Measurements from ENCODE around the gene CCR4.
"Not testable (repeated sequence)": the region's sequence is repeated elsewhere in the genome, so short reads cannot be mapped to it uniquely, and the experiment has no call there.

Gene CCR4

GRCh38 chr3:32973982-32974381 is 22.5 kb downstream of the CCR4 start:
- no peak overlapping the region for H3K4me2 ChIP-seq (ENCODE audit: low read length)
- no peak overlapping the region for H2BK120ac ChIP-seq (ENCODE audit: low read depth, low read length)
- no peak overlapping the region for H3K9ac ChIP-seq (ENCODE audit: low read length)
- no peak overlapping the region for H2BK15ac ChIP-seq (replicated peaks; ENCODE audit: low read depth)
- H3K4me3 ChIP-seq (ENCODE audit: low read length) = no peak overlapping the region
- WGBS (ENCODE audit: extremely low coverage, insufficient coverage, low lambda C conversion rate) = no CpG with 5 or more reads among the region's 1 CpG
- no peak overlapping the region for H3K27ac ChIP-seq (ENCODE audit: low read depth, low read length)
- no peaks in the 10 kb centered on the region for H3K36me3 ChIP-seq (ENCODE audit: control insufficient read depth, insufficient read depth, low read length)
- no peak overlapping the region for H2BK5ac ChIP-seq (ENCODE audit: low read length)
- no peaks in the 10 kb centered on the region for H3K79me1 ChIP-seq (ENCODE audit: low read length)
- no peak overlapping the region for H3K56ac ChIP-seq (ENCODE audit: low read length)
- no peak overlapping the region for H3K4ac ChIP-seq (ENCODE audit: low read depth, low read length)
- no peak overlapping the region for H2AK5ac ChIP-seq (ENCODE audit: low read length)
- H4K5ac ChIP-seq (ENCODE audit: low read length) = no peak overlapping the region
- H3K4me1 ChIP-seq (ENCODE audit: control insufficient read depth, low read depth, low read length) = no peaks in the 10 kb centered on the region
- H4K8ac ChIP-seq (ENCODE audit: low read depth, low read length) = no peak overlapping the region
- H3K18ac ChIP-seq (ENCODE audit: low read length) = no peak overlapping the region
- DNase-seq = no peak
- no peaks in the 10 kb centered on the region for H3K27me3 ChIP-seq (ENCODE audit: insufficient read depth, low read length, poor library complexity)
- no peaks in the 10 kb centered on the region for H3K79me2 ChIP-seq (ENCODE audit: control insufficient read depth, insufficient read depth, low read length)
- H3K23ac ChIP-seq (ENCODE audit: low read length) = no peak overlapping the region

- no peak overlapping the region for H3K4me2 ChIP-seq (ENCODE audit: low read length)
Measured at GRCh38 chr3:32975891-32976595, 24.6 kb downstream of the CCR4 start.

GRCh38 chr3:32977861-32978260 is 26.4 kb downstream of the CCR4 start:
- H4K5ac ChIP-seq (ENCODE audit: low read length) = no peak overlapping the region
- no peaks in the 10 kb centered on the region for H3K36me3 ChIP-seq (ENCODE audit: control insufficient read depth, insufficient read depth, low read length)
- no peak overlapping the region for H3K4me2 ChIP-seq (ENCODE audit: low read length)
- WGBS (ENCODE audit: extremely low coverage, insufficient coverage, low lambda C conversion rate) = no CpG with 5 or more reads among the region's 10 CpGs
- H2BK15ac ChIP-seq (replicated peaks; ENCODE audit: low read depth) = no peak overlapping the region
- H3K4me3 ChIP-seq (ENCODE audit: low read length) = no peak overlapping the region
- no peak overlapping the region for H3K56ac ChIP-seq (ENCODE audit: low read length)
- no peak overlapping the region for H2AK5ac ChIP-seq (ENCODE audit: low read length)
- H3K18ac ChIP-seq (ENCODE audit: low read length) = no peak overlapping the region
- no peak for DNase-seq
- no peak overlapping the region for H3K9ac ChIP-seq (ENCODE audit: low read length)
- no peak overlapping the region for H4K8ac ChIP-seq (ENCODE audit: low read depth, low read length)
- no peaks in the 10 kb centered on the region for H3K79me2 ChIP-seq (ENCODE audit: control insufficient read depth, insufficient read depth, low read length)
- H3K23ac ChIP-seq (ENCODE audit: low read length) = no peak overlapping the region
- H3K4me1 ChIP-seq (ENCODE audit: control insufficient read depth, low read depth, low read length) = no peaks in the 10 kb centered on the region
- no peaks in the 10 kb centered on the region for H3K27me3 ChIP-seq (ENCODE audit: insufficient read depth, low read length, poor library complexity)
- no peak overlapping the region for H3K4ac ChIP-seq (ENCODE audit: low read depth, low read length)
- no peak overlapping the region for H2BK5ac ChIP-seq (ENCODE audit: low read length)
- no peak overlapping the region for H2BK120ac ChIP-seq (ENCODE audit: low read depth, low read length)
- no peak overlapping the region for H3K27ac ChIP-seq (ENCODE audit: low read depth, low read length)
- H3K79me1 ChIP-seq (ENCODE audit: low read length) = no peaks in the 10 kb centered on the region

More at GRCh38 chr3:32975891-32976595, 24.6 kb downstream of the CCR4 start:
- no peaks in the 10 kb centered on the region for H3K79me2 ChIP-seq (ENCODE audit: control insufficient read depth, insufficient read depth, low read length)
- H2BK5ac ChIP-seq (ENCODE audit: low read length) = no peak overlapping the region
- H3K79me1 ChIP-seq (ENCODE audit: low read length) = no peaks in the 10 kb centered on the region
- H3K4me3 ChIP-seq (ENCODE audit: low read length) = no peak overlapping the region
- no CpG with 5 or more reads among the region's 6 CpGs for WGBS (ENCODE audit: extremely low coverage, insufficient coverage, low lambda C conversion rate)
- H3K18ac ChIP-seq (ENCODE audit: low read length) = no peak overlapping the region
- no peaks in the 10 kb centered on the region for H3K27me3 ChIP-seq (ENCODE audit: insufficient read depth, low read length, poor library complexity)
- no peak overlapping the region for H3K23ac ChIP-seq (ENCODE audit: low read length)
- no peak overlapping the region for H4K5ac ChIP-seq (ENCODE audit: low read length)
- H3K9ac ChIP-seq (ENCODE audit: low read length) = no peak overlapping the region
- H2BK120ac ChIP-seq (ENCODE audit: low read depth, low read length) = no peak overlapping the region
- no peak overlapping the region for H2AK5ac ChIP-seq (ENCODE audit: low read length)
- H3K27ac ChIP-seq (ENCODE audit: low read depth, low read length) = no peak overlapping the region
- H4K8ac ChIP-seq (ENCODE audit: low read depth, low read length) = no peak overlapping the region
- no peaks in the 10 kb centered on the region for H3K4me1 ChIP-seq (ENCODE audit: control insufficient read depth, low read depth, low read length)
- H3K56ac ChIP-seq (ENCODE audit: low read length) = no peak overlapping the region
- DNase-seq = no peak
- no peaks in the 10 kb centered on the region for H3K36me3 ChIP-seq (ENCODE audit: control insufficient read depth, insufficient read depth, low read length)
- no peak overlapping the region for H2BK15ac ChIP-seq (replicated peaks; ENCODE audit: low read depth)
- H3K4ac ChIP-seq (ENCODE audit: low read depth, low read length) = no peak overlapping the region

GRCh38 chr3:32978331-32978730 is 26.9 kb downstream of the CCR4 start:
- H3K4ac ChIP-seq (ENCODE audit: low read depth, low read length) = no peak overlapping the region
- no peak overlapping the region for H2AK5ac ChIP-seq (ENCODE audit: low read length)
- no peak overlapping the region for H3K27ac ChIP-seq (ENCODE audit: low read depth, low read length)
- WGBS (ENCODE audit: extremely low coverage, insufficient coverage, low lambda C conversion rate) = no CpG with 5 or more reads among the region's 5 CpGs
- no peaks in the 10 kb centered on the region for H3K79me1 ChIP-seq (ENCODE audit: low read length)
- no peak for DNase-seq
- no peak overlapping the region for H2BK5ac ChIP-seq (ENCODE audit: low read length)
- H3K27me3 ChIP-seq (ENCODE audit: insufficient read depth, low read length, poor library complexity) = no peaks in the 10 kb centered on the region
- H3K4me1 ChIP-seq (ENCODE audit: control insufficient read depth, low read depth, low read length) = no peaks in the 10 kb centered on the region
- H3K56ac ChIP-seq (ENCODE audit: low read length) = no peak overlapping the region
- no peak overlapping the region for H2BK120ac ChIP-seq (ENCODE audit: low read depth, low read length)
- H4K8ac ChIP-seq (ENCODE audit: low read depth, low read length) = no peak overlapping the region
- H2BK15ac ChIP-seq (replicated peaks; ENCODE audit: low read depth) = no peak overlapping the region
- no peak overlapping the region for H3K4me2 ChIP-seq (ENCODE audit: low read length)
- no peak overlapping the region for H4K5ac ChIP-seq (ENCODE audit: low read length)
- no peaks in the 10 kb centered on the region for H3K36me3 ChIP-seq (ENCODE audit: control insufficient read depth, insufficient read depth, low read length)
- H3K18ac ChIP-seq (ENCODE audit: low read length) = no peak overlapping the region
- no peak overlapping the region for H3K23ac ChIP-seq (ENCODE audit: low read length)
- H3K9ac ChIP-seq (ENCODE audit: low read length) = no peak overlapping the region
- H3K79me2 ChIP-seq (ENCODE audit: control insufficient read depth, insufficient read depth, low read length) = no peaks in the 10 kb centered on the region
- no peak overlapping the region for H3K4me3 ChIP-seq (ENCODE audit: low read length)

- Histone ChIP-seq H4K5ac (ENCODE audit: low read length) (no peak overlapping the region), H3K4ac (ENCODE audit: low read depth, low read length) (no peak overlapping the region), H3K4me2 (ENCODE audit: low read length) (no peak overlapping the region), H2BK5ac (ENCODE audit: low read length) (no peak overlapping the region), H3K9ac (ENCODE audit: low read length) (no peak overlapping the region), H2BK120ac (ENCODE audit: low read depth, low read length) (no peak overlapping the region), H3K4me1 (ENCODE audit: control insufficient read depth, low read depth, low read length) (no peaks in the 10 kb centered on the region), H3K56ac (ENCODE audit: low read length) (no peak overlapping the region), H3K36me3 (ENCODE audit: control insufficient read depth, insufficient read depth, low read length) (no peaks in the 10 kb centered on the region), H3K27ac (ENCODE audit: low read depth, low read length) (no peak overlapping the region), H3K4me3 (ENCODE audit: low read length) (no peak overlapping the region), H2AK5ac (ENCODE audit: low read length) (no peak overlapping the region), H3K79me1 (ENCODE audit: low read length) (no peaks in the 10 kb centered on the region), H2BK15ac (replicated peaks; ENCODE audit: low read depth) (no peak overlapping the region), H3K79me2 (ENCODE audit: control insufficient read depth, insufficient read depth, low read length) (no peaks in the 10 kb centered on the region), H3K27me3 (ENCODE audit: insufficient read depth, low read length, poor library complexity) (no peaks in the 10 kb centered on the region), H3K18ac (ENCODE audit: low read length) (no peak overlapping the region), H3K23ac (ENCODE audit: low read length) (no peak overlapping the region), H4K8ac (ENCODE audit: low read depth, low read length) (no peak overlapping the region)
- DNase-seq = no peak
Measured at GRCh38 chr3:32983124-32983523, 31.7 kb downstream of the CCR4 start.

GRCh38 chr3:32984918-32985317 is 33.5 kb downstream of the CCR4 start:
- H3K4me1 ChIP-seq (ENCODE audit: control insufficient read depth, low read depth, low read length); H4K8ac ChIP-seq (ENCODE audit: low read depth, low read length); H3K23ac ChIP-seq (ENCODE audit: low read length); H3K4me2 ChIP-seq (ENCODE audit: low read length); H2BK15ac ChIP-seq (replicated peaks; ENCODE audit: low read depth); H3K27ac ChIP-seq (ENCODE audit: low read depth, low read length); H2BK120ac ChIP-seq (ENCODE audit: low read depth, low read length); H3K4me3 ChIP-seq (ENCODE audit: low read length); H3K79me1 ChIP-seq (ENCODE audit: low read length); H2BK5ac ChIP-seq (ENCODE audit: low read length); H3K27me3 ChIP-seq (ENCODE audit: insufficient read depth, low read length, poor library complexity); H3K4ac ChIP-seq (ENCODE audit: low read depth, low read length); H3K56ac ChIP-seq (ENCODE audit: low read length); H2AK5ac ChIP-seq (ENCODE audit: low read length); DNase-seq; H3K9ac ChIP-seq (ENCODE audit: low read length); H3K79me2 ChIP-seq (ENCODE audit: control insufficient read depth, insufficient read depth, low read length); H3K36me3 ChIP-seq (ENCODE audit: control insufficient read depth, insufficient read depth, low read length); H3K18ac ChIP-seq (ENCODE audit: low read length); H4K5ac ChIP-seq (ENCODE audit: low read length): not testable (repeated sequence)
- no CpG with 5 or more reads among the region's 3 CpGs for WGBS (ENCODE audit: extremely low coverage, insufficient coverage, low lambda C conversion rate)
